ENCODE results near the gene TEX35.

DNA sequence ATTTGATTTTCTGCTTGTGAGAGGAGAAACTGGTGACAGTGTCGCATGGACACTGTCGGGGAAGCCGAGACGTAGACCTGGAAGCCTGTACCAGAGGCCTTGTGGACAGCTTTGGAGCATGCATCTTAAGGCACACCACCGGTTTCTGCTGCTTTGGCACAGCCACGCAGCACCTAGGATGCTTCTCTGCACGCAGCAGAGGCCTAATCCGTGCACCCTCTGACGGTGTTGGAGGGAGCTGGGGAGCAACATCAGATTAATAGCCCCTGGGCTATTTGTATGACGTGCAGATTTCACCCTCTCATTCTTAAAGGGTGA, 30.3 kb downstream of the TEX35 start:
- TF ChIP-seq, protein P1, sequence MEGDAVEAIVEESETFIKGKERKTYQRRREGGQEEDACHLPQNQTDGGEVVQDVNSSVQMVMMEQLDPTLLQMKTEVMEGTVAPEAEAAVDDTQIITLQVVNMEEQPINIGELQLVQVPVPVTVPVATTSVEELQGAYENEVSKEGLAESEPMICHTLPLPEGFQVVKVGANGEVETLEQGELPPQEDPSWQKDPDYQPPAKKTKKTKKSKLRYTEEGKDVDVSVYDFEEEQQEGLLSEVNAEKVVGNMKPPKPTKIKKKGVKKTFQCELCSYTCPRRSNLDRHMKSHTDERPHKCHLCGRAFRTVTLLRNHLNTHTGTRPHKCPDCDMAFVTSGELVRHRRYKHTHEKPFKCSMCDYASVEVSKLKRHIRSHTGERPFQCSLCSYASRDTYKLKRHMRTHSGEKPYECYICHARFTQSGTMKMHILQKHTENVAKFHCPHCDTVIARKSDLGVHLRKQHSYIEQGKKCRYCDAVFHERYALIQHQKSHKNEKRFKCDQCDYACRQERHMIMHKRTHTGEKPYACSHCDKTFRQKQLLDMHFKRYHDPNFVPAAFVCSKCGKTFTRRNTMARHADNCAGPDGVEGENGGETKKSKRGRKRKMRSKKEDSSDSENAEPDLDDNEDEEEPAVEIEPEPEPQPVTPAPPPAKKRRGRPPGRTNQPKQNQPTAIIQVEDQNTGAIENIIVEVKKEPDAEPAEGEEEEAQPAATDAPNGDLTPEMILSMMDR (IDR thresholded peaks at IDR 0.05; ENCODE audit: low read length): no peak
- TF ChIP-seq EZH2 (optimal IDR thresholded peaks at IDR 0.05; ENCODE audit: low read depth, low read length): no peak
